ENCODE data around the gene USF2. TPM values are rescaled to one million over a fixed set of nuclear protein-coding genes. Genes with fewer than 3 reads are reported as not detected.

USF2 gene
- polyA plus RNA-seq, 3 donors: 2.7 to 248 (median 5.0) TPM

GRCh38 chr19:35222373-35223015 lies 46.3 kb upstream of the USF2 start:
- Histone ChIP-seq H3K4me3 (replicated peaks in 1 of 3; ENCODE audit: low read depth in 2 of 3, low read length in 3 of 3) (no peak overlapping the region), H3K9ac (ENCODE audit: insufficient read depth, low read length, poor library complexity, severe bottlenecking) (no peak overlapping the region), H3K4me2 (replicated peaks; ENCODE audit: extremely low read depth, low read length, poor library complexity, severe bottlenecking) (no peak overlapping the region), H2AFZ (ENCODE audit: insufficient read depth, low read depth, low read length, poor library complexity, severe bottlenecking) (peak overlapping the region; percentile 9), H3K27me3 (ENCODE audit: control insufficient read depth in 2 of 2, insufficient read depth in 2 of 2, low read length in 2 of 2) (no peaks in the 10 kb centered on the region), H3K4me1 (ENCODE audit: control insufficient read depth in 1 of 2, insufficient read depth in 2 of 2, low read length in 2 of 2) (peaks cover 21 to 28% of the 10 kb centered on the region in 2 donors), H3K36me3 (replicated peaks in 1 of 2; ENCODE audit: control insufficient read depth in 1 of 2, insufficient read depth in 2 of 2, low read length in 2 of 2) (no peaks in the 10 kb centered on the region), H3K27ac (ENCODE audit: low read depth in 1 of 2, low read length in 2 of 2) (no peak overlapping the region), H3K9me3 (replicated peaks in 1 of 2; ENCODE audit: control insufficient read depth in 1 of 2, insufficient read depth in 1 of 2, low read length in 2 of 2) (peaks cover 0 to 4% of the 10 kb centered on the region in 2 donors), H3K79me2 (ENCODE audit: insufficient read depth, low read length) (no peaks in the 10 kb centered on the region), H4K20me1 (ENCODE audit: insufficient read depth, low read length) (no peaks in the 10 kb centered on the region)
- TF ChIP-seq CTCF (IDR thresholded peaks at IDR 0.05): no peak
- Mint-ChIP-seq H3K9me3 (peaks cover 3 to 12% (median 4%) of the 10 kb centered on the region in 7 donors), H3K4me1 (peaks cover 25% of the 10 kb centered on the region), H3K36me3 (no peaks in the 10 kb centered on the region), H3K27ac (peak overlapping the region in 1 of 7 donors; percentile 66), H3K4me3 (no peak overlapping the region), H3K27me3 (ENCODE audit: low read depth in 3 of 3) (peaks cover 2 to 6% (median 3%) of the 10 kb centered on the region in 3 donors)
- intact Hi-C loops (cut with micrococcal nuclease): loop anchor here in 1 of 2 donors (5.0 kb wide), 1 partner anchor 45 kb away; the partner anchor contains the start of gene USF2
- 96% methylated on average over 5 of the region's 7 CpGs for WGBS (ENCODE audit: insufficient coverage)
- DNase-seq: no peak

DNA sequence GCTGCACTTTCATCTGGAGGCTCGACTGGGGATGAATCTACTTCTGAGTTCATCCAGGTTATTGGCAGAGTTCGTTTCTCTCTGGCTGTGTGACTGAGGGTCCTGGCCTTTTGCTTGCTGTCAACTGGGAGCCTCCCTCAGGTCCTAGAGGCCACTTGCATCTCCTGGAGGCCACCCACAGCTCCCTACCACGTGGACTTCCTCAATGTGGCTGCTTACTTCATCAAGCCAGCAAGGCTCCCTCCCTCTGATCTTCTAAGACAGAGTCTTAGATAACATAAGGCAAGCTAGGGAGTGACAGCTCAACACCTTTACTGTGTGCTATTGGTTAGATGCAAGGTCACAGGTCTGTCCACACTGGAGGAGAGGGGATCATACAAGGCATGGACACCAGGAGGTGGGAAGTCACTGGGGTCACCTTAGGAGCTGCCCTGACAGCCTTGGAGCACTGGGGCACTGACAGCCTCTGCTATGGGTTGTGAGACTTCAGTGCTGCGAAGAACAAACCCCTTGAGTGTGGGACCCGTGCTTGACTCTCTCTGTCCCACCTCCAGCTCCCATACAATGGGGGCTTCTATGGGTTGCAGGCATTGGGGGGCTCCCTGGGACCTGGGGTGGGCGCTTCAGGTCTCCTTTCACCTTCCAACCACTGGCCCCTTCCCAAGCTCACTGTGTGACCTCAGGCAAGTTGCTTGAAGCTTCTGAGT lies 45.5 kb upstream of the USF2 start:
- H3K9me3 Mint-ChIP-seq: peaks cover 3 to 9% (median 4%) of the 10 kb centered on the region in 7 donors
- peaks cover 22% of the 10 kb centered on the region for H3K4me1 Mint-ChIP-seq
- TF ChIP-seq CTCF (IDR thresholded peaks at IDR 0.05): no peak
- intact Hi-C loops (cut with micrococcal nuclease): loop anchor here in 1 of 2 donors (5.0 kb wide), 1 partner anchor 44 kb away; the partner anchor contains the start of gene USF2
- Histone ChIP-seq H3K27ac (ENCODE audit: low read depth in 1 of 2, low read length in 2 of 2) (no peak overlapping the region), H3K4me3 (replicated peaks in 1 of 3; ENCODE audit: low read depth in 2 of 3, low read length in 3 of 3) (no peak overlapping the region), H3K9ac (ENCODE audit: insufficient read depth, low read length, poor library complexity, severe bottlenecking) (no peak overlapping the region), H3K36me3 (replicated peaks in 1 of 2; ENCODE audit: control insufficient read depth in 1 of 2, insufficient read depth in 2 of 2, low read length in 2 of 2) (no peaks in the 10 kb centered on the region), H3K4me1 (ENCODE audit: control insufficient read depth in 1 of 2, insufficient read depth in 2 of 2, low read length in 2 of 2) (peaks cover 14 to 21% of the 10 kb centered on the region in 2 donors), H3K9me3 (replicated peaks in 1 of 2; ENCODE audit: control insufficient read depth in 1 of 2, insufficient read depth in 1 of 2, low read length in 2 of 2) (peaks cover 0 to 4% of the 10 kb centered on the region in 2 donors), H3K27me3 (ENCODE audit: control insufficient read depth in 2 of 2, insufficient read depth in 2 of 2, low read length in 2 of 2) (no peaks in the 10 kb centered on the region), H4K20me1 (ENCODE audit: insufficient read depth, low read length) (no peaks in the 10 kb centered on the region), H2AFZ (ENCODE audit: insufficient read depth, low read depth, low read length, poor library complexity, severe bottlenecking) (peak overlapping the region; percentile 9), H3K4me2 (replicated peaks; ENCODE audit: extremely low read depth, low read length, poor library complexity, severe bottlenecking) (no peak overlapping the region), H3K79me2 (ENCODE audit: insufficient read depth, low read length) (no peaks in the 10 kb centered on the region)
- peaks cover 2 to 6% (median 3%) of the 10 kb centered on the region in 3 donors for H3K27me3 Mint-ChIP-seq (ENCODE audit: low read depth in 3 of 3)
- peak in 2 of 3 donors; percentile 26 to 40 for DNase-seq
- no peaks in the 10 kb centered on the region for H3K36me3 Mint-ChIP-seq
- H3K27ac Mint-ChIP-seq: peak overlapping the region in 1 of 7 donors; percentile 61
- H3K4me3 Mint-ChIP-seq: no peak overlapping the region
- 74% methylated on average over 4 of the region's 6 CpGs for WGBS (ENCODE audit: insufficient coverage)
